PC-3 (cell line): Measurements from ENCODE around the gene OSBPL8.

Experiments used
- CTCF ChIP-seq: fragments of 300-600 bp; sonication (generic); conservative IDR thresholded peaks from 2 replicates; pipeline ENCODE4 v1.5.1; 2017; ENCODE audit warnings: antibody characterized with exemption, low read depth, mild to moderate bottlenecking, low read length
- EZH2 ChIP-seq: fragments of 300-600 bp; sonication (generic); IDR thresholded peaks from one replicate; pipeline ENCODE4 v1.6.1; 2017; ENCODE audit warnings: antibody characterized with exemption, mild to moderate bottlenecking, low read length; ENCODE audit not compliant: unreplicated experiment
- EZH2phosphoT487 ChIP-seq: fragments of 300-600 bp; sonication (generic); IDR thresholded peaks from 2 replicates; pipeline ENCODE4 v1.6.1; 2018; ENCODE audit warnings: mild to moderate bottlenecking, antibody characterized with exemption, low read length, borderline replicate concordance

- TF ChIP-seq CTCF (no peak), EZH2 (no peak), EZH2phosphoT487 (no peak)
These were observed 2.6 kb upstream of the OSBPL8 start for GRCh38 chr12:76562130-76562529.
